Anterior cingulate cortex (tissue), 58 donors: ENCODE measurements around the gene PRX.
A peak's percentile ranks its signal among the peaks of the same experiment; 100 is the strongest.
"Not testable (repeated sequence)": the region's sequence is repeated elsewhere in the genome, so short reads cannot be mapped to it uniquely, and the experiment has no call there.

ENCODE experiments used
- DNase-seq, 58 donors: peaks; one replicate each; lab custom pipeline; 2025; lab: John Stamatoyannopoulos, UW

Gene PRX, protein sequence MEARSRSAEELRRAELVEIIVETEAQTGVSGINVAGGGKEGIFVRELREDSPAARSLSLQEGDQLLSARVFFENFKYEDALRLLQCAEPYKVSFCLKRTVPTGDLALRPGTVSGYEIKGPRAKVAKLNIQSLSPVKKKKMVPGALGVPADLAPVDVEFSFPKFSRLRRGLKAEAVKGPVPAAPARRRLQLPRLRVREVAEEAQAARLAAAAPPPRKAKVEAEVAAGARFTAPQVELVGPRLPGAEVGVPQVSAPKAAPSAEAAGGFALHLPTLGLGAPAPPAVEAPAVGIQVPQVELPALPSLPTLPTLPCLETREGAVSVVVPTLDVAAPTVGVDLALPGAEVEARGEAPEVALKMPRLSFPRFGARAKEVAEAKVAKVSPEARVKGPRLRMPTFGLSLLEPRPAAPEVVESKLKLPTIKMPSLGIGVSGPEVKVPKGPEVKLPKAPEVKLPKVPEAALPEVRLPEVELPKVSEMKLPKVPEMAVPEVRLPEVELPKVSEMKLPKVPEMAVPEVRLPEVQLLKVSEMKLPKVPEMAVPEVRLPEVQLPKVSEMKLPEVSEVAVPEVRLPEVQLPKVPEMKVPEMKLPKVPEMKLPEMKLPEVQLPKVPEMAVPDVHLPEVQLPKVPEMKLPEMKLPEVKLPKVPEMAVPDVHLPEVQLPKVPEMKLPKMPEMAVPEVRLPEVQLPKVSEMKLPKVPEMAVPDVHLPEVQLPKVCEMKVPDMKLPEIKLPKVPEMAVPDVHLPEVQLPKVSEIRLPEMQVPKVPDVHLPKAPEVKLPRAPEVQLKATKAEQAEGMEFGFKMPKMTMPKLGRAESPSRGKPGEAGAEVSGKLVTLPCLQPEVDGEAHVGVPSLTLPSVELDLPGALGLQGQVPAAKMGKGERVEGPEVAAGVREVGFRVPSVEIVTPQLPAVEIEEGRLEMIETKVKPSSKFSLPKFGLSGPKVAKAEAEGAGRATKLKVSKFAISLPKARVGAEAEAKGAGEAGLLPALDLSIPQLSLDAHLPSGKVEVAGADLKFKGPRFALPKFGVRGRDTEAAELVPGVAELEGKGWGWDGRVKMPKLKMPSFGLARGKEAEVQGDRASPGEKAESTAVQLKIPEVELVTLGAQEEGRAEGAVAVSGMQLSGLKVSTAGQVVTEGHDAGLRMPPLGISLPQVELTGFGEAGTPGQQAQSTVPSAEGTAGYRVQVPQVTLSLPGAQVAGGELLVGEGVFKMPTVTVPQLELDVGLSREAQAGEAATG (N-terminal part only)

DNA sequence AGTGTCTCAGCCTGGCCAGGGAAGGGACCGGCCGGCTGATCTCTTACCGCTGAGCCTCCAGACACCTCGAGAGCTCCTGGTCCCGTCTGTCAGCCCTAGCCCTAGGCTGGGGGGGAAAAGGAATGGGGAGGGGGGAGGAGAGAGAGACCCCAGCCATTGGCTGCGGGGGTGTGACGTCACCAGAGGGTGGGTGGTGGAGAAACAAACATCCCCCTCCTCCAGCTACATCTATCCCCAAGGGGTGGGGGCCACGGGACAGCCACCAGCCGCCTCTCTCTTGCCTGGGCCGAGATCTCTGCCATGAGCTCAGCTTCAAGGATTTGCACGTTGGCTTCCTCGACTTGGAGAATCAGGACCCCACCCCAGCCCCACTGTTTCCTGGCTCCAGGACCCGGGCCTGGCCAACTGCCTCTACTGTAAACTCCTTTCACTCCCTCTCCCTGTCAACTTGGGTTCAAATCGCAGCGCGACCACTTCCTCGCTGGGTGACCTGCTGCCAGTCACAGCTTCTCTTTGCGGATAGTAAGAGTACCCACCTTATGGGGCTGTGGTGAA is at the start of gene PRX:
PRX (minus strand) TSS at position 88 of the 555 bp plus-strand sequence. CDS start 5,446 bp downstream, outside the sequence.
- no peak for DNase-seq

DNA sequence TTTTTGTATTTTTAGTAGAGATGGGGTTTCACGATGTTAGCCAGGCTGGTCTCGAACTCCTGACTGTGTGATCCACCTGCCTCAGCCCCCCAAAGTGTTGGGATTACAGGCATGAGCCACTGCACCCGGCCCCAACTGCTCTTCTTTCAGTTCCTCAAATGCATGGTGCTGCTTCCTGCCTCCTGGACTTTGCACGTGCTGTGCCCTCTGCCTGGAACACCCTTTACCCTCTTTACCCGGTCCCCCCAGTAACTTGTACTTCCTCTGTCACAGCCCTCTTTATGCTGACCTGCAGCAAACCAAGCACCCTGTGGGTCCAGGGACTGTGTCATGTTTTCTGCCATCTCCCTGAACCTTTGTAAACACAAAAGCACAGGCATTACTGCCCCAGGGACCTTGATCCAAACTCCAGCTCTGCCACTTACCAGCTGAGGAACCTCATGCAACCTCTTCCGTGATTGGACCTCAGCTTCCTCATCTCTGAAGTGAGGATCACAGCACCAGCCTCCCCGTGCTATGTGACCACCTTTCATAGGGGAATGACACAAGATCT is 48.6 kb upstream of the PRX start:
- DNase-seq: peak in 4 of 58 donors; percentile 4 to 14 (median 6)

DNA sequence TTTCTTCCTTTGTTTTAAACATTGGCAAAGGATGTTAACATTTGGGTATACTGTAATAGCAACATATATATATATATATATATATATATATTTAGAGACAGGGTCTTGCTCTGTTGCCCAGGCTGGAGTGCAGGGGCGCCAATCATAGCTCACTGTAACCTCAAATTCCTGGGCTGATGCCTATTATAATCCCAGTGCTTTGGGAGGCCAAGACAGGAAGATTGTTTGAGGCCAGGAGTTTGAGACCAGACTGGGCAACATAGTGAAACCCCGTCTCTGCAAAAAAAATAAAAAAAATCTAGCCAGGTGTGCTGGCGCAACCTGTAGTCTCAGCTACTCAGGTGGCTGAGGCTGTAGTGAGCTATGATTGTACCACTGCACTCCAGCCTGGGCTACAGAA is 47.0 kb upstream of the PRX start:
- DNase-seq: no peak

DNA sequence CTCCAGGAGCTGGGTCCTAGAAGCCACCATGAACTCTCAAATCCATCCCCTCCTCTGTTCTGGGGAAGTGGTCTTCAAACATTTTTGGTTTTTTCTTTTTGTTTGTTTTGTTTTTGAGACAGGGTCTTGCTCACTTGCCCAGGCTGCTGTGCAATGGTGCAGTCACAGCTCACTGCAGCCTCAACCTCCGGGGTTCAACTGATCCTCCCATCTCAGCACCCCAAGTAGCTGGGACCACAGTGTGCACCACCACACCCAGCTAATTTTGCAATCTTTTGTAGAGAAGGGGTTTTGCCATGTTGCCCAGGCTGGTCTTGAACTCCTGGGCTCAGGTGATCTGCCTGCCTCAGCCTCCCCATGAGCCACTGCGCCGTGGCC is 45.4 kb upstream of the PRX start:
- DNase-seq: no peak

DNA sequence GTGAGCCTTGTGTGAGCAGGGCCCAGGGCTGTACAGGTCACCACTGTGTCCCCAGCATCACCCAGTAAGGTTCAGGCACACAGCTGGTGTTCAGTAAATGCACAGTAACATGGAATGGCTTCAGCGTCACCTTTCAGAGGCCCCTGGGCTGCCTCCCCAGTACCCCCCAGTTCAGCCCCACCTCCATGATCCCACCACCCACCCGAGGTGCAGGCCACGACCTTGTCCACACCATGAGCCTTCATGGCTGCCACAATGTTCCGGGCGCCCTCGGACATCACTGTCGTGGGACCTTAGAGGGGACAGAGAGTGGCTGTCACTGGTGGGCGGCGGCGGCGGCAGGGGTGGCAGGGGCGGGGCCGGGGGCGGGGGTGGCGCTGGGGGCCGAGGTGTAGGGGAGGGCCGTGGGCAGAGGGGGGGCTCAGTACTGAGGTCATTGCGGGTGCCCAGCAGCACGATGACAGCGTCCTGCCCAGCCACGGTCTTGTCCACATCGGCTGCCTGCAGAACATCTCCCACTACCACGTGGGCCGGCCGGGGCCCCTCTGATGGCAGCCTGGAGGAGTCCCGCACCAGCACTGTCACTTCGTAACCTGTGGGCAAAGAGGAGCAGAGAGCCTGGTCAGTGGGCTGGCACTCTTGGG is 44.9 kb upstream of the PRX start:
- DNase-seq: no peak

DNA sequence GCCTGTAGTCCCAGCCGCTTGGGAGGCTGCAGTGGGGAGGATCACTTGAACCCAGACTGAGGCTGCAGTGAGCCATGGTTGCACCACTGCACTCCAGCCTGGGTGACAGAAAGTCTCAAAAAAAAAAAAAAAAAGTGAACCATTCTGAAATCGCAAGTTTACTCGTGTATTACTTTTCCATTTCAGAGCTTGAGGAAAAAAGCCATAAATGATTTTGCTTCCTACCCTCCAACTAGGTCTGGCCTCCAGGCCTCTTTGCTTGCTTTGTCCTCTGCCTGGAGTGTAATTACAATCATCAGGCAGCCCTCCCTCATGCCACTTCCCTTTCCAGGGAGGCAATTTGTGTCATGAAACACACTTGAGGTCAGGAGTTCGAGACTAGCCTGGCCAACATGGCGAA is 43.9 kb upstream of the PRX start:
- no peak for DNase-seq

DNA sequence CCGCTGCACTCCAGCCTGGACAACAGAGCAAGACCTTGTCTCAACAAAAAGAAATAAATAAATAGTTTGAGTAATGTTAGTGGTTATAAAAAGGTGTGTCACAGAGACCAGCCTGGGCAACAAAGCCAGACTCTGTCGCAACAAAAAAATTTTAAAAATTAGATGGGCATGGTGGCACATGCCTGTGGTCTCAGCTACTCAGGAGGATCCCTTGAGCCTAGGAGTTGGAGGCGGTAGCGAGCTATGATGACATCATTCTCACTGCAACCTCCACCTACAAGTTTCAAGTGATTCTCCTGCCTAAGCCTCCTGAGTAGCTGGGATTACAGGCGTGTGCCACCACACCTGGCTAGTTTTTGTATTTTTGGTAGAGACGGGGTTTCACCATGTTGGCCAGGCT is 40.8 kb upstream of the PRX start:
- not testable (repeated sequence) for DNase-seq

DNA sequence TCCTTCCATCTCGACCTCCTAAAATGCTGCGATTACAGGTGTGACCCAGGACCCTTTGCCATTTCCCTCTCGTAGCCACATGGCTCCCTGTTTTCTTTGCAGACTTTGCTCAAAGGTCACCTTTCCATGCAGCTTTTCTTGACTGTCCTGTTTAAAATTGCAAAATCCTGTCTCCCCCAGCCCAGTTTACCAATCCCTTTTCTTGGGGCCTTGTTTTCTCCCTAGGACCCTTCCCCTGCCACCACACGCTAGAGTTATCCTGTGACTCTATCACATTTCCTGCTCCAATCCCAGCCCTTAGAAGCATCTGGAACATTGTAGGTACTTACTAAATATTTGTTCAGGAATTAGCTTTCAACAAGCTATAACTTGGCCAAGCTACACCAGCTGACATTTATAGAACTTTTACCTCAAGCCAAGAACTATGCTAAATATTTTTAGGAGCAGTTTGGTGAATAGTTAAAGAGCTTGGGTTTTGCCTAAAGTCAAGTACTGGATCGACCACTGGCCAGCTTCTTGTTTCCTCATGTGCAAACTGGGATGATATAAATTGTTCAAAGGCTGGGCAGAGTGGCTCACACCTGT is 40.1 kb upstream of the PRX start:
- no peak for DNase-seq

DNA sequence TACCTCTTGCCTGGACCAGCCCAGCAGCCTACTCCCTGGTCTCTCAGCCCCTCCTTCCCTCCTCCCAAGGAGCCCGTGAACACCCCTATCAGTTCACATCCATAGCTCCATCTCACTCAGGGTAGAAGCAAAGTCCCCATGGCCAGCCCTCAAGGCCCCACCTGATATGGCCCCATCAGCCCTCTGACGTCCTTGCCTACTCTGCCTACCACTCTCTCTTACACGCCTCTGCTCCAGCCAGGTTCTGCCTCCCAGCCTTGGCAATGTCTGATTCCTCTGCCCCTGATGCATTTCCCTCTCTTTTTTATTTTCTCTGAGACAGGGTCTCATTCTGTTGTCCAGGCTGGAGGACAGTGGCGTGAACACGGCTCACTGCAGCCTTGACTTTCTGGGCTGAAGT is 38.8 kb upstream of the PRX start:
- no peak for DNase-seq

DNA sequence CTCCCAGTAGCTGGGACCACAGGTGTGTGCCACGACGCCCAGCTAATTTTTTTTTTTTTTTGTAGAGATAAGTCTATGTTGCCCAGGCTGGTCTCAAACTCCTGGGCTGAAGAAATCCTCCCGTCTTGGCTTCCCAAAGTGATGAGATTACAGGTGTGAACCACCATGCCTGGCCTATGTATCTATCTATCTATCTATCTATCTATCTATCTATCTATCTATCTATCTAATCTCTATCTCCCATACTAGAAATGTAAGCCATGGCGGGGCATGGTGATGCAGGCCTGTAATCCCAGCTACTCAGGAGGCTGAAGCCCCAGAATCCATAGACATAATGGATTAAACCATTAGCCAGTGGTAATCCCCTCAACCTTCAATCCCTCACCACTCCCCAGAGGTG is 37.5 kb upstream of the PRX start:
- DNase-seq: no peak

DNA sequence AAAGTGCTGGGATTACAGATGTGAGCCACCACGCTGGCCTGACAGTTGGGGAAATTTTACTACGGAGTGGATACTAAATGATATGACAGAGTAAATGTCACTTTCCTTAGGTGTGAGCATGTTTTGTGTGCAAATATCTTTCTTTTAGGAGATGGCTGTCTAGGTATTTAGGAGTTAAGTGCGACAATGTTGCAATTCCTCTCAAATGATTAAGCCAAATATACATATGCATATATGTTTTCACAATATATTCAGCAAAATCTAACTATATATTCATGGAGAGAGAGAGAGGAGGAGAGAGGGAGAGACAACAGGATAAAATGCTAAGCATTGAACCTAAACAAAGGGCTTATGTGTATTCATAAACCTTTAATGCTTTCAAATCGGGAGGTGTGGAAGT is 36.3 kb upstream of the PRX start:
- DNase-seq: no peak

DNA sequence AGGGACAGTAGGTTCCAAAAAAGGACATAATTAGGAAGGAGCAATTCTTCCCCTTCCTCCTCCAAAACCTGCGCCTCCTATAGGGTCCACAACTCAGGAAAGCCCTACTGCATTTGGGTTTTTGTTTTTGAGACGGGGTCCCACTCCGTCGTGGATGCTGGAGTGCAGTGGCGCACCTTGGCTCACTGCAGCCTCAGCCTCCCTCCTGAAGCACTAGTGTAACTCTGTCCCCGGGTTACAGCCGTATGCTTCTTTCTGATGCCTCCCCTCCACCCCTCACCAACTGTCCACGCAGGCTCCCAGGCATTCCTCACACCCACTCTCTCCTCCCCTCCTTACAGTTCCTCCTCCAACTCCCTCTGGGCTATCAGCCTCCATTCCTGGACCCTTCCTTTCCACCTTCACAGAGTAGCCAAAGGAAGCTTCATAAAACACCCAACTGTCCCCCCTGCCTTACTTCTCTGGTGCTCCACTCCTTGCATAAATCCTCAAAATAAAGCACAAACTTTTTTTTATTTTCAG is 33.1 kb upstream of the PRX start:
- no peak for DNase-seq

DNA sequence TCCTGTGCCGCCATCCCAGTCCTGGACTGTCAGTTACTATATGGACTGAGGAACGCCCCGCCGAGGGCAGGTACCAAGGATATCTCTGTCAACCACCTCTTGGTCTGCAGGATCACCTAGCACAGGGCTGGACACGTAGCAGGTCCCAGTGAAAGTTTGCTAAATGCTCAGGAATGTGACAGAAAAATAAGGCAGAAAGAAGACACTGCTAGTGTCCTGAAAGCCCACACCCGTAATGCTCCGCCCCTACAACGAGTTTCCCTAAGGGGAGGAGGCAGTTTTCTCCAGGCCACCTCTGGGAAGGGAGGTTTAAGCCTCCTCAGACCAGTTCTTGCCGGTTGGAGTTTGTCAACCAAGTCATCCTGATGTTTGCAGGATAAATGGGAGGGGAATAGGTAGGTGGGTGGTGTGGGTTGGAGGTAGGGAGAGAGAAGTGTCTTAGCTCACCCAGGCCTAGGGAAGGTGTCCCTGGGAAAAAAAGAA is 32.6 kb upstream of the PRX start:
- no peak for DNase-seq

DNA sequence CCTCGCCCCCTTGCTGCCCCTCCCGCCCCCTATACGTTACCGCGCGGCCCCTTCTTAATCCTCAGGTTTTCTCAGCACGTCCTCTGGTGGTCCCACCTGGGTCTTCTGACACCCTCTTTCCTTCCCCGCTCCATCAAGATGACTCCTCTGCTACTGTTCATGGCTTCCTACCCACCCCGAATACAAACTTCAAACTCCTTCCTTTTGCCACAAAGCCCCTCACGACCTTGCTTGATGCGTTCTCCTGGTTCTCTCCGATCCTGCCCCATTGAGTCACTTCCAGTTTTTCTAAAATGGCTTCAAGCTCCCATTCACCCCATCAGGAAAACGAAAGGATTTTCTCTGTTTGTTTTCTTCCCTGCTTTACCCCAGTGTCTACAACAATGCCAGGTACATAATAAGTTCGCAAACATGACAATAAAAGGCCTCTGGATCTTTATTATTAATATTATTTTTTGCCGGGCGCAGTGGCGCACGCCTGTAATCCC is 31.7 kb upstream of the PRX start:
- DNase-seq: no peak

DNA sequence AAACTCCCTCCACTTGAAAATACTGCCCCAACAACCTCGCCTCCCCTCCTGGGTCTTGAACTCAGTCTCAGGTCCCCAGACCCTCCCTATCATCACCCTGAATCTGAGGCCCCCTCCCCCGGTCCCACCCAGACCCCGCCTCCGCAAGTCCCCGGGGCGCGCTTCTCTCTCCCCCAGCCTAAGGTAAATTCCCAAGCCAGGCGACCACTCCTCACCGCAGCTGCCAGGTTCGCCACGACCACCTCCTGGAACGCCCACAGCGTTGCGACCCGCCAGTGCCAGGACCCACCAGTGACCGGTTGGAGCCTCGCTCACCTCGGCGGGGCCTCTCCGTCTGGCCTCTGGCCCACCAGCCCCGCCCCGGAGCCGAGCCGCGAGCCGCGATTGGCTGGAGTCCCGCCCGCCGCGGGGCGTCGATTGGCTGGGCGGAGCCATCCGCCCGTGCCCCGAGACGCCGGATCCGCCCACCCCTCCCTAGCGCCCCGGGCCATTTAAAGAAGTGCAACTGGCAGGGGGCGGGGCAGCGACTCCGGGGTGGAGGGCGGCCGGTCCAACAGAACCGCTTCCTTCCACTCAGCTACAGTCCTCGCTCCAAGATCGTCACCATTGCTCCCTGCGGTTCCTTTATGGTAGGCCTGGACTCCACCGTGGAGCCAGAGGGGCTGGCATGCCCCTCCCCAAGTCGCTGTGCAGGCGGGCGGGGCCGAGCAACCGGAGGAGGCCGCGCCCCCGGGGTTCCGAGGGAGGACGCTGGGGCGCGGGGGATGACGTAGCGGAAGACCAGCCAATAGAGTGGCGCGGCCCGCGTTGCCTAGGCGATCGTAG is 31.0 kb upstream of the PRX start, which contains the start of gene SERTAD3:
SERTAD3 (minus strand) TSS at position 336 of the 825 bp plus-strand sequence. CDS start 2,255 bp downstream, outside the sequence.
- peak; percentile 68 to 100 (median 96) for DNase-seq

DNA sequence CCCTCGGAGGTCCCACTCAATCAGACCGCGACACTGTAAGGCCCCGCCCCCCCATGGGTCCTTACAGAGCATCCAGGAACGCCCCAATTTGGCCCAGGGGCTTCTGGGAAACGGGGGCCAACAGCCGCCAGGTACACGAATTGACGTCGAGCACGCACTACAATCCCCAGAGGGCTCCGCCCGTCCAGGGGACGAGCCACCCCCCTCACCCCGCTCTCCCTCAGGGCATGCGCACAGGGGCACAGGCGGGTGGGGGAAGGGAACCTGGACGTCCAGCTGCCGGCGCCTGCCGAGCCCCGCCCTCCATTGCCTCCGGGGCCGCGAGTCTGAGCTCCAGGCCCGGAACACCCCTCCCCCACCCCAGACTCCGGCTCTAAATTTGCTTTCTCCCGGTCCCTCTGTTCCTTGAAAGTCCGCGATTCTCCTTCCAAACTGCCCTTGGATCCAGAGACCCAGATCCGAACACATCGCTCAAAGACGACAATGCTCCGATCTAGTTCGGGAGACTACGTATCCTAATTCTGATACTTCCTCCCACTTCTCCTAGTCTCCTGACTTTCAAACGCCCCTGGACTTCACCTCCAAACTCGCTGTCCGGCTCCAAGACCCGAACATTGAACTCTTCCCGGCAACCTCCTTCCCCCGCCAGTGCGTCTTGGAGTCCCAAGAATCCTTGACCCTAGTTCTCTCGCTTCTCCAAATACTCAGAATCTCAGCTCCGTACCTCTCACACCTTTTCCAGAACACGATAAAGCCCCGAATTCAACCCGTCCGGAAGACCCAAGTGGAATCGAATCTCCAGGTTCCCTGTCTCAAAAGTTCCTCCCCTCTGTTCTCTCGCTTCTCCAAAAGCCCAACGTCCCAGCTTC is 30.2 kb upstream of the PRX start:
- peak; percentile 78 to 99 (median 96) for DNase-seq
